WTC11 (cell line): ENCODE data around the gene RNF215. TPM values are rescaled to one million over a fixed set of nuclear protein-coding genes. Genes with fewer than 3 reads are reported as not detected.

Experiments
- ATAC-seq: fragments of 200-7000 bp; cut with Tn5 transposase; 2 replicates; pipeline ENCODE4 v1.10.0; 2021; ENCODE audit warnings: mild to moderate bottlenecking, moderate library complexity
- CTCF ChIA-PET: fragments of 300-600 bp; sonication (Branson Sonifier 250); formaldehyde crosslinking; loops from one replicate; lab custom pipeline; 2021; ENCODE audit warnings: antibody characterized with exemption; lab: Charles Lee
- POLR2A ChIA-PET: fragments of 350-600 bp; sonication (Branson Sonifier 250); formaldehyde crosslinking; loops from one replicate; lab custom pipeline; 2021; ENCODE audit warnings: antibody characterized with exemption; lab: Charles Lee
- DNase-seq: peaks from one replicate; pipeline ENCODE4 v3.0.0; 2021; ENCODE audit warnings: low spot score
- H3K27ac Mint-ChIP-seq: 2 replicates; pipeline ENCODE4 v1.8.0; 2021; ENCODE audit warnings: mixed read lengths
- H3K27me3 Mint-ChIP-seq: 2 replicates; pipeline ENCODE4 v1.8.0; 2021; ENCODE audit warnings: low read depth, mild to moderate bottlenecking, moderate library complexity, mixed read lengths
- H3K36me3 Mint-ChIP-seq: 2 replicates; pipeline ENCODE4 v1.8.0; 2021; ENCODE audit warnings: mixed read lengths
- H3K4me1 Mint-ChIP-seq: 2 replicates; pipeline ENCODE4 v1.8.0; 2022; ENCODE audit warnings: mixed read lengths
- H3K4me3 Mint-ChIP-seq: 2 replicates; pipeline ENCODE4 v1.8.0; 2021; ENCODE audit warnings: mild to moderate bottlenecking, moderate library complexity, mixed read lengths
- H3K9me3 Mint-ChIP-seq: 2 replicates; pipeline ENCODE4 v1.8.0; 2021; ENCODE audit warnings: mixed read lengths
- AFF4 ChIP-seq: sonication (generic); formaldehyde crosslinking; IDR thresholded peaks from 2 replicates; pipeline ENCODE4 v1.8.1; 2023; ENCODE audit warnings: mild to moderate bottlenecking, missing genetic modification reagents, borderline replicate concordance
- AR ChIP-seq: fragments of 250-450 bp; sonication (Bioruptor Pico); IDR thresholded peaks from 2 replicates; pipeline ENCODE4 v1.9.0; 2021; ENCODE audit warnings: mild to moderate bottlenecking
- ARID4B ChIP-seq: sonication (generic); formaldehyde crosslinking; IDR thresholded peaks from 2 replicates; pipeline ENCODE4 v1.8.0; 2023; ENCODE audit warnings: missing genetic modification reagents, mild to moderate bottlenecking, borderline replicate concordance
- ATF1 ChIP-seq: sonication (generic); formaldehyde crosslinking; IDR thresholded peaks from 2 replicates; pipeline ENCODE4 v1.8.1; 2023; ENCODE audit warnings: mild to moderate bottlenecking, moderate library complexity, missing genetic modification reagents
- ATF2 ChIP-seq: sonication (generic); formaldehyde crosslinking; IDR thresholded peaks from 2 replicates; pipeline ENCODE4 v1.8.1; 2022; ENCODE audit warnings: low read depth, missing genetic modification reagents, borderline replicate concordance
- ATF6 ChIP-seq: sonication (generic); formaldehyde crosslinking; IDR thresholded peaks from 2 replicates; pipeline ENCODE4 v1.8.1; 2023; ENCODE audit warnings: mild to moderate bottlenecking, missing genetic modification reagents
- CBFB ChIP-seq: sonication (generic); formaldehyde crosslinking; IDR thresholded peaks from 2 replicates; pipeline ENCODE4 v1.8.1; 2022; ENCODE audit warnings: mild to moderate bottlenecking, low read depth, missing genetic modification reagents
- E2F4 ChIP-seq: sonication (generic); formaldehyde crosslinking; IDR thresholded peaks from 2 replicates; pipeline ENCODE4 v1.8.1; 2022; ENCODE audit warnings: low read depth, mild to moderate bottlenecking, moderate library complexity, missing genetic modification reagents, borderline replicate concordance
- ELF4 ChIP-seq: sonication (generic); formaldehyde crosslinking; IDR thresholded peaks from 2 replicates; pipeline ENCODE4 v1.8.1; 2022; ENCODE audit warnings: low read depth, mild to moderate bottlenecking, moderate library complexity, missing genetic modification reagents
- FOXP1 ChIP-seq: sonication (generic); formaldehyde crosslinking; IDR thresholded peaks from 2 replicates; pipeline ENCODE4 v1.8.0; 2022; ENCODE audit warnings: missing genetic modification reagents, mild to moderate bottlenecking, moderate library complexity, borderline replicate concordance
- GTF2I ChIP-seq: fragments of 250-450 bp; sonication (Bioruptor Pico); conservative IDR thresholded peaks from 2 replicates; pipeline ENCODE4 v1.4.0; 2021; ENCODE audit warnings: mild to moderate bottlenecking
- IRF2 ChIP-seq: sonication (generic); formaldehyde crosslinking; IDR thresholded peaks from 2 replicates; pipeline ENCODE4 v1.8.0; 2022; ENCODE audit warnings: low read depth, missing genetic modification reagents, borderline replicate concordance
- NR2C2 ChIP-seq: sonication (generic); formaldehyde crosslinking; IDR thresholded peaks from 2 replicates; pipeline ENCODE4 v1.8.0; 2022; ENCODE audit warnings: mild to moderate bottlenecking, missing genetic modification reagents
- TEAD4 ChIP-seq: sonication (generic); formaldehyde crosslinking; IDR thresholded peaks from 2 replicates; pipeline ENCODE4 v1.8.0; 2022; ENCODE audit warnings: mild to moderate bottlenecking, missing genetic modification reagents
- ZBTB21 ChIP-seq: sonication (generic); formaldehyde crosslinking; IDR thresholded peaks from 2 replicates; pipeline ENCODE4 v1.8.1; 2023; ENCODE audit warnings: mild to moderate bottlenecking, missing genetic modification reagents, borderline replicate concordance
- ZNF423 ChIP-seq: fragments of 250-450 bp; sonication (Bioruptor Pico); IDR thresholded peaks from 2 replicates; pipeline ENCODE4 v2.1.2; 2022; ENCODE audit warnings: mild to moderate bottlenecking, moderate library complexity
- ZNF512 ChIP-seq: sonication (generic); formaldehyde crosslinking; IDR thresholded peaks from 2 replicates; pipeline ENCODE4 v1.8.1; 2022; ENCODE audit warnings: missing genetic modification reagents, borderline replicate concordance
- ZNF671 ChIP-seq: fragments of 250-450 bp; sonication (Bioruptor Pico); IDR thresholded peaks from 2 replicates; pipeline ENCODE4 v1.8.0; 2021; ENCODE audit warnings: mild to moderate bottlenecking
- total RNA-seq: library from RNA; stranded (reverse); gene quantifications from 3 replicates; pipeline ENCODE4 v1.2.3, GENCODE V29; 2021

Gene RNF215
- total RNA-seq, 1 experiment from 2014 or later, result 25.4 TPM

GRCh38 chr22:30381264-30381663 lies 5.9 kb downstream of the RNF215 start:
- no peak for TF ChIP-seq CBFB (CRISPR knock-in tag)
- no peak for TF ChIP-seq ZNF671
- TF ChIP-seq TEAD4 (CRISPR knock-in tag), result no peak
- no peak for TF ChIP-seq GTF2I
- no peak for TF ChIP-seq ATF1 (CRISPR knock-in tag)
- no peak for TF ChIP-seq ZBTB21
- no peak for TF ChIP-seq ELF4
- no peak for TF ChIP-seq NR2C2 (CRISPR knock-in tag)
- TF ChIP-seq E2F4 (CRISPR knock-in tag), result no peak
- TF ChIP-seq ATF2, result no peak
- TF ChIP-seq ARID4B, result no peak
- TF ChIP-seq AR (CRISPR knock-in tag), result no peak
- no peak for TF ChIP-seq ZNF423 (CRISPR knock-in tag)
- no peak for TF ChIP-seq FOXP1
- no peak for TF ChIP-seq IRF2 (CRISPR knock-in tag)
- no peak for TF ChIP-seq AFF4
- no peak for TF ChIP-seq ZNF512 (CRISPR knock-in tag)
- no peak for TF ChIP-seq ATF6 (CRISPR knock-in tag)
- Mint-ChIP-seq H3K36me3 (peaks cover 7% of the 10 kb centered on the region), H3K4me1 (peaks cover 2% of the 10 kb centered on the region; the same call in 1 of the 2 replicates), H3K27ac (no peak overlapping the region), H3K27me3 (no peaks in the 10 kb centered on the region), H3K9me3 (no peaks in the 10 kb centered on the region), H3K4me3 (no peak overlapping the region)
- CTCF ChIA-PET, result interaction anchor here (2.0 kb wide), 1 partner anchor 94 kb away, joined by 6 read pairs; no protein-coding TSS in a partner anchor
- POLR2A ChIA-PET, result no interaction called here
- ATAC-seq (no peak), DNase-seq (no peak)
